ENCODE data around the gene MAPK6. TPM values are rescaled to one million over a fixed set of nuclear protein-coding genes. Genes with fewer than 3 reads are reported as not detected.

Gene MAPK6
- total and polyA plus RNA-seq, 9 of the 15 experiments (the other 6 are each of a cell fraction or from before 2014, with no cell fraction given) = 28.5 to 97.1 (median 74.0) TPM

- no peak overlapping the region for H3K4me3 ChIP-seq
- peak overlapping the region; percentile 51; the same call in 2 of the 3 replicates for H3K27ac ChIP-seq (ENCODE audit: extremely low read depth, low read depth, low read length)
- in situ Hi-C loops (cut with MboI) = no loop called here
- peak overlapping the region; percentile 57 for H2AFZ ChIP-seq (ENCODE audit: low read depth, low read length)
- H3K4me1 ChIP-seq (replicated peaks in 1 of 2; ENCODE audit: control insufficient read depth in 2 of 2, insufficient read depth in 2 of 2, low read length in 2 of 2) = peaks cover 10 to 57% of the 10 kb centered on the region in 2 experiments; a peak in 4 of 5 replicates
- no peaks in the 10 kb centered on the region for H3K27me3 ChIP-seq (ENCODE audit: control insufficient read depth in 2 of 2, insufficient read depth in 2 of 2, low read length in 2 of 2)
- H3K9ac ChIP-seq (ENCODE audit: insufficient read depth in 1 of 2, low read depth in 2 of 2, low read length in 2 of 2) = no peak overlapping the region
- DNase-seq (ENCODE audit: extremely low read depth in 1 of 4, low spot score in 3 of 4) = no peak
- H3K9me3 ChIP-seq (replicated peaks; ENCODE audit: control insufficient read depth, insufficient read depth, low read depth, low read length) = no peaks in the 10 kb centered on the region
- peak; percentile 2; the same call in 2 of the 3 replicates for ATAC-seq
- 53% methylated on average over 5 of the region's 5 CpGs for WGBS (ENCODE audit: insufficient coverage, low coverage, missing lambda C conversion rate)
- FAIRE-seq = no peak
- no peaks in the 10 kb centered on the region for H3K36me3 ChIP-seq (ENCODE audit: control insufficient read depth, insufficient read depth, low read length)
- no TSS peak for BruUV-seq (replicated peaks)
- intact Hi-C loops (cut with micrococcal nuclease) = no loop called here
- H3K4me2 ChIP-seq (ENCODE audit: insufficient read depth, low read length) = peak overlapping the region; percentile 2; the same call in 1 of the 2 replicates
- POLR2A ChIA-PET = interaction anchor here (0.7 to 1.6 kb wide), 3 partner anchors 12 to 70 kb away, joined by 3 to 5 read pairs (median 3); no protein-coding TSS in a partner anchor
- H4K20me1 ChIP-seq (replicated peaks; ENCODE audit: control insufficient read depth, insufficient read depth, low read length) = no peaks in the 10 kb centered on the region
- H3K9me1 ChIP-seq (ENCODE audit: control insufficient read depth, insufficient read depth, low read length) = peaks cover 3% of the 10 kb centered on the region
- TF ChIP-seq IRF2 (CRISPR knock-in tag; IDR thresholded peaks at IDR 0.05) (no peak), ATF1 (CRISPR knock-in tag; IDR thresholded peaks at IDR 0.05) (no peak), ATF1 (tag; IDR thresholded peaks at IDR 0.05) (peak; percentile 8; the same call in 1 of the 2 replicates)
- CTCF ChIA-PET (ENCODE audit: low intra/inter-chr PET ratio) = no interaction called here
- no peaks in the 10 kb centered on the region for H3K79me2 ChIP-seq (ENCODE audit: control insufficient read depth, insufficient read depth, low read length)
Observed at GRCh38 chr15:52008359-52008697, 10.7 kb upstream of the MAPK6 start.

DNA sequence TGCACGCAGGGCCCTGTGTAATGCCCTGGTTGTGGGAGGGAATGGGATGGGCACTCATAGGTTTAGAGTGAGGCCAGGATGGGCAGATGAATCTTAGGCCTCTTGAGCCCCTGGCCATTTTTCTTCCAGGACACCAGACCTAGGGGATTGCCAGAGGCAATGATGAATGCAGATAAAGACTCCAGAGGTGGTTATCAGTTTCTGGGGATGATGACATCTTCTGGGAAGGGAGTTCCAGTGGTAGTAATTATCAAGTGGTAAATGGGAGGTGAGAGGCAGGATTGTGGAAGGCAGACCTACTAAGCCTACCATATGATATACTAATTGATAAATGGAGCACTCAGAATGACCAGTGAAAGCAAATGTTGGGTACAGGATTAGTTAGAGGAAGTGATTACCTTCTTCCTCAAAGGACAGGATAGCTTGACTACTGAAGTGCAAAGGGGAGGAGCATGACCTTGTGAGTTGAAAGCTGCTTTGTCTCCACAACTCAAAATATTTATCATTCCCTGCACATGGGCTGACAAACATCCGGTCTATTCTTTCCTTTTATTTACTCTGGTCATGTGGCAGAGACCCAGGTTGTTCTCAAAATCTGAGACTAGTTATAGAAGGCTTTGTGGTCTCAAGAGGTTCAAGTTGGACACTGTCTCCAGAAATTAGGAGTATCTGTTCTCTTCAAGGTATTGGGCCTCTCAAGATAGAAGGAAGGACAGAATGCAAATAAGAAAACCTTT lies 10.2 kb upstream of the MAPK6 start:
- ChIA-PET POLR2A (interaction anchor here (0.7 to 1.6 kb wide), 4 partner anchors 10 to 70 kb away, joined by 3 to 5 read pairs (median 3); no protein-coding TSS in a partner anchor), CTCF (ENCODE audit: low intra/inter-chr PET ratio) (no interaction called here)
- Histone ChIP-seq H3K4me2 (ENCODE audit: insufficient read depth, low read length) (peak overlapping the region; percentile 9; the same call in 1 of the 2 replicates), H3K79me2 (ENCODE audit: control insufficient read depth, insufficient read depth, low read length) (no peaks in the 10 kb centered on the region), H3K4me3 (no peak overlapping the region), H3K36me3 (ENCODE audit: control insufficient read depth, insufficient read depth, low read length) (no peaks in the 10 kb centered on the region), H3K27me3 (ENCODE audit: control insufficient read depth in 2 of 2, insufficient read depth in 2 of 2, low read length in 2 of 2) (no peaks in the 10 kb centered on the region), H3K4me1 (replicated peaks in 1 of 2; ENCODE audit: control insufficient read depth in 2 of 2, insufficient read depth in 2 of 2, low read length in 2 of 2) (peaks cover 10 to 62% of the 10 kb centered on the region in 2 experiments; a peak in 4 of 5 replicates), H2AFZ (ENCODE audit: low read depth, low read length) (peak overlapping the region; percentile 58), H3K9ac (ENCODE audit: insufficient read depth in 1 of 2, low read depth in 2 of 2, low read length in 2 of 2) (no peak overlapping the region), H3K9me3 (replicated peaks; ENCODE audit: control insufficient read depth, insufficient read depth, low read depth, low read length) (no peaks in the 10 kb centered on the region), H3K9me1 (ENCODE audit: control insufficient read depth, insufficient read depth, low read length) (peaks cover 3% of the 10 kb centered on the region), H3K27ac (ENCODE audit: extremely low read depth, low read depth, low read length) (peak overlapping the region; percentile 51), H4K20me1 (replicated peaks; ENCODE audit: control insufficient read depth, insufficient read depth, low read length) (no peaks in the 10 kb centered on the region)
- FAIRE-seq = peak; percentile 51
- WGBS (ENCODE audit: insufficient coverage, low coverage, missing lambda C conversion rate) = 30% methylated on average over 2 of the region's 2 CpGs
- peak in 3 of 4 experiments; percentile 19 to 68 (median 39) for DNase-seq (ENCODE audit: extremely low read depth in 1 of 4, low spot score in 3 of 4)
- intact Hi-C loops (cut with micrococcal nuclease) = no loop called here
- no TSS peak for BruUV-seq (replicated peaks)
- ATAC-seq = peak; percentile 61
- in situ Hi-C loops (cut with MboI) = no loop called here
- TF ChIP-seq TEAD4 (IDR thresholded peaks at IDR 0.05; ENCODE audit: low read length) (no peak; the same call in 1 of the 2 replicates), TEAD4 (CRISPR knock-in tag; IDR thresholded peaks at IDR 0.05; ENCODE audit: borderline replicate concordance) (no peak), CEBPG (CRISPR knock-in tag; IDR thresholded peaks at IDR 0.05) (no peak), CEBPG (tag; conservative IDR thresholded peaks at IDR 0.05 in 1 of 2, IDR thresholded peaks at IDR 0.05 in 1 of 2) (peak; percentile 51 to 83), KAT2B (IDR thresholded peaks at IDR 0.05; ENCODE audit: low read depth, low read length) (no peak), NR2C1 (IDR thresholded peaks at IDR 0.05) (no peak; the same call in 1 of the 2 replicates), NR2C1 (tag; IDR thresholded peaks at IDR 0.05) (no peak), RAD51 (IDR thresholded peaks at IDR 0.05; ENCODE audit: borderline replicate concordance, low read depth) (peak; percentile 46; the same call in 1 of the 2 replicates), TCF7 (IDR thresholded peaks at IDR 0.05; ENCODE audit: borderline replicate concordance) (no peak), GTF2A2 (tag; IDR thresholded peaks at IDR 0.05) (no peak), ZNF77 (CRISPR knock-in tag; IDR thresholded peaks at IDR 0.05) (no peak), HNRNPK (IDR thresholded peaks at IDR 0.05; ENCODE audit: low read depth, low read length, poor library complexity, severe bottlenecking) (no peak), ILK (tag; IDR thresholded peaks at IDR 0.05; ENCODE audit: borderline replicate concordance, low read depth) (no peak), EP300 (IDR thresholded peaks at IDR 0.05; ENCODE audit: low read length) (0 out of 2 replicates have a peak, but pooled peaks have one; percentile 6)

Data from K562 (cell line).